GM21360 (cell line): ENCODE data around the gene APLNR.
"Not testable (repeated sequence)": the region's sequence is repeated elsewhere in the genome, so short reads cannot be mapped to it uniquely, and the experiment has no call there.

Experiments used
- ATAC-seq: cut with Tn5 transposase; IDR thresholded peaks from one replicate; pipeline ENCODE4 v1.9.1; 2021; ENCODE audit warnings: mild to moderate bottlenecking, moderate library complexity; ENCODE audit not compliant: unreplicated experiment

Gene APLNR

DNA sequence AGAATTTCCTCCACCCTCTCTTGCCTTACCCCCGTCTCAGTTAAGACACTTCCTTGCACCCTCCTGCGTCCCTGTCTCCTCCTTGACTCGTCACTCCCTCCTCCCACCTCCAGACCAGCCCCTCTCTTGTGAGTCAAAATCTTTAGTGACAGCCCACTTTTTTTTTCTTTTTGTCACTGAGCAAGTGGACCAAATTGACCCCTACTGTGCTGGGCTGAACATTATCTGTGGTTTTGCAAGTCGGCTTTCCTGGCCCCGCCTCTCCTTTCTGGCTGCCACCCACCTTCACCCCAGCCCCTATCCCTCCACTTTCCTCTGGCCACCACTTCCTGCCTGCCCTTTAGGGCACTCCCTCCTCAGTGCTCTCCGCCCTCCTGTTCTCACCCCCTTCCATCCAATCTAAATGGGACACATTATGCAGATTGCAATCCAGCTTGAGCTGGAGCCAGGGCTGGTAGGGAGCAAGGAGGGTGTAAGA is at the start of gene APLNR:
APLNR (minus strand) TSS at position 47 of the 478 bp plus-strand sequence. CDS start 246 bp downstream, outside the sequence.
- no peak for ATAC-seq

DNA sequence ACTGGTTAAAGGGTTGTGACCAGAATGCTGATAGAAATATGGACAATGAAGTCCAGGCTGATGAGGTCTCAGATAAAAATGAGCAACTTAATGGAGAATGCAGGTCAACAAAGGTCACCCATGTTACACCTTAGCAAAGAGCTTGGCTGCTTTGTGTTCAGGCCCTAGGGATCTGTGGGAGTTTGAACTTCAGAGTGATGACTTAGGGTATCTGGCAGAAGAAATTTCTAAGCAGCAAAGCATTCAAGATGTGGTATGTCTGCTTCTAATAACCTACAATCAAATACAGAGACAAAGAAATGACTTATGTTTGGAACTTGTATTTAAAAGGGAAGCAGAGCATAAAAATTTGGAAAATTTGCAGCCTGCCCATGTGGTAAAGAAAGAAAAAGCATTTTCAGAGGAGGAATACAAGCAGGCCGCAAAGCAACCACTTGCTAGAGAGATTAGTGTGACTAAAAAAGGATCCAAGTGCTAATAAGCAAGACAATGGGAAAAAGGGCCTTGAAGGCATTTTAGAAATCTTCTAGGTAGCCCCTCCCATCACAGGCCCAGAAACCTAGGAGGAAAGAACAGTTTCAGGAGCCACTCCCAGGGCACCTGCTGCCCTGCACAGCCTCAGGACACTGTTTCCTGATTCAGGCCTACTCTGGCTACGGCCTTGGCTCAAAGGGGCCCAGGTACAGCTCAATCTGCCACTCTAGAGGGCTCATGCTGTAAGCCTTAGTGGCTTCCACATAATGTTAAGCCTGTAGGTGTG is 46.4 kb upstream of the APLNR start:
- no peak for ATAC-seq

DNA sequence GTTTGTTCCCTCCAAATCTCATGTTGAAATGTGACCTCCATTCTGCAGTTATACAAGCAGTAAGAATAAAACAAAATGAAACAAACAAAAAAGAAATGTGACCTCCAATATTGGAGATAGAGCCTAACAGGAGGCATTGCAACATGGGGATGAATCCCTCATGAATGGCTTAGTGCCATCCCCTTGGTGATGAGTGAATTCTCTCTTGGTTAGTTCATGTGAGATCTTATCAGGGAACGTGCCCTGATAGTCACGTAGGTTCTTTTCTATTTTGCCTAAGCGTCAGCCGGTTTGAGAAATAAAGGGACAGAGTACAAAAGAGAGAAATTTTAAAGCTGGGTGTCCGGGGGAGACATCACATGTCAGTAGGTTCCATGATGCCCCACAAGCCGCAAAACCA is 44.5 kb upstream of the APLNR start:
- not testable (repeated sequence) for ATAC-seq

DNA sequence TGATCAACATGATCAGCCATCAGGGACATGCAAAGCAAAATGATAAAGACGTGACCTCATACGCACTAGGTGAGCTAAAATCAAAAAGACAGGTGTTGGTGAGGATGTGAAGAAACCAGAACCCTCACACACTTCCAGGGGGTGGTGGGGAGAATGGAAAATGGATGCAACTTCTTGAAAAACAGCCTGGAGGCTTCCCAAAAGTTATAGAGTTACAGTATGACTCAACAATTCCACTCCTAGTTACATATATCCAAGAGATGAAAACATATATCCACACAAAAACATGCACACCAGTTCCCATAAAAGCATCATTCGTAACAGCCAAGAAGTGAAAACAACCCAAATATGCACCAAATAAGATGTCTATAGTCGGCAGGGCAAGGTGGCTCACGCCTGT is 42.1 kb upstream of the APLNR start:
- no peak for ATAC-seq

DNA sequence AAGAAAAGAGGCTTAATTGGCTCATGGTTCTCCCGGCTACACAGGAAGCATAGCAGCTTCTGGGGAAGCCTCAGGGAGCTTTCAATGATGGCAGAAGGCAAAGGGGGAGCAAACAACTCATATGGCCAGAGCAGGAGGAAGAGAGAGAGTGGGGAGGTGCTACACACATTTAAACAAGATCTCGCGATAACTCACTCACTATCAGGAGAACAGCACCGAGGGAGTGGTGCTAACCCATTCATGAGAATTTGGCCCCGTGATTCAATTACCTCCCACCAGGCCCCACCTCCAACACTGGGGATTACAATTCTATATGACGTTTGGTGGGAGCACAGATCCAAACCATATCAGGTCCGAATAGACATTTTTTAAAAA is 41.7 kb upstream of the APLNR start:
- no peak for ATAC-seq

DNA sequence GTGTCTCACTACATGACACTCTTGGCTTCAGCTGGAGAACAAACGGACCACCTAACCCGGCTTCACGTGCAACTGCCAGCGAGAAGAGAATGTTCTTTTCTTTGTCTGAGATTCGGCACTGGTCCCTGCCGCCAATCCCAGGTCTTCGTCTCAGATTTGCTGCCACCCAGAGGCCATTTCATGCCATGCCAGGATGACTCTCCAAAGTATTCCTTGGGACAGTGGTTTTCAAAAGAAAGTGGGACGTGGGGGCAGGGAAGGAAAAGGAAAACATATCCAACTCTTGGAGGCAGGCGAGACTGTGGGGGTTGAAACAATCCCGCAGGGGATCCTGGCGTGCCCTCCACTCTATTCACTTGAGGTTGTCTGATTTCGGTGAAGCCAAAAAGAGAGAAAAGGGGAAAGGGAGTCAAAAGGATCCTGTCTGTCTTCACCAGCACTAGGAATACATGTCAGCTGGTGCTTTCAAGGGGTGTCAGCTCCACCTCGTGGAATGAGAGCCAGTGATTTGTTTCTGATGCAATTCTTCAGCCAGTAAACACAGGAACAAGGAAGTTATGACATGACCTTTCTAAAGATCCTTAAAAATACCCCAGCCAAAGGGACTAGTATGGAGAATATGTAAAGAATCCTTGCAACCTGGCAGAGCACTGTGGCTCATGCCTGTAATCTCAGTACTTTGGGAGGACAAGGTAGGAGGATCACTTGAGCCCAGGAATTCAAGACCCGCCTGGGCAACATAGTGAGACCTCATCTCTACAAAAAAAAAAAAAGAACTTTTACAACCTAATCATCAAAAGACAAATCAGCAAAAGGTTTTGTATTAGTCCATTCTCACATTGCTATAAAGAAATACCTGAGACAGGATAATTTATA is 41.0 kb upstream of the APLNR start:
- ATAC-seq = peak; percentile 71

DNA sequence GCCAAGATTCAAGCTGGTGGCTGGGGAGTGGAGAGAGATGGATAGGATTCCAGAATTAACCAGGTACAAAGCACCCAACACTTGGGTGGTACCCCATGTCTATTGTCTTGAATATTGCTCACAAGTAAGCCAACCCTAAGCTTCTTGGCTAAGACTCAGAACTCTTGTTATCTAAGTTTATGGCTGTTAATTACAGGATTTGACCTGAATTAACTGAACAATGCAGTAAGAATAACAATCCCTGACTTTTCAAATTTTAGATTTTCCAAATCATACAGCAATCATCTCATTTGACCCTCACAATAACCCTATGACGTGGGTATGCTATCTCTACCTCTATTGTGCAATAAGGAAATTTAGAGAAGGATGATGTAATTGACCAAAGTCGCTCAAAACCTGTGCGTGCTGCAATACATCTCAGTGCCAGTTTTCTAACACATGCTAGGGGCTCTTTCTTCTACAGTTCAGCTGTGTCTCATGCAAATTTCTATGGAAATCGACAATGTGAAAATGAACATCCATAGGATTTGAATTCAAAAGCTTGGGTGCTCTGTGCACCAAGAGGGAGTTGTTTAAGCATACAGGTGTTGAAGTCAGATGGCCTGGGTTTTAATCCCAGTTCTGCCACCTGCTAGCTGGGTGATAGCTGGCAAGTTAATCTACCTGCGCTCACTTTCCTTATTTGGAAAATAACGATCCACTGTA is 40.1 kb upstream of the APLNR start:
- no peak for ATAC-seq

DNA sequence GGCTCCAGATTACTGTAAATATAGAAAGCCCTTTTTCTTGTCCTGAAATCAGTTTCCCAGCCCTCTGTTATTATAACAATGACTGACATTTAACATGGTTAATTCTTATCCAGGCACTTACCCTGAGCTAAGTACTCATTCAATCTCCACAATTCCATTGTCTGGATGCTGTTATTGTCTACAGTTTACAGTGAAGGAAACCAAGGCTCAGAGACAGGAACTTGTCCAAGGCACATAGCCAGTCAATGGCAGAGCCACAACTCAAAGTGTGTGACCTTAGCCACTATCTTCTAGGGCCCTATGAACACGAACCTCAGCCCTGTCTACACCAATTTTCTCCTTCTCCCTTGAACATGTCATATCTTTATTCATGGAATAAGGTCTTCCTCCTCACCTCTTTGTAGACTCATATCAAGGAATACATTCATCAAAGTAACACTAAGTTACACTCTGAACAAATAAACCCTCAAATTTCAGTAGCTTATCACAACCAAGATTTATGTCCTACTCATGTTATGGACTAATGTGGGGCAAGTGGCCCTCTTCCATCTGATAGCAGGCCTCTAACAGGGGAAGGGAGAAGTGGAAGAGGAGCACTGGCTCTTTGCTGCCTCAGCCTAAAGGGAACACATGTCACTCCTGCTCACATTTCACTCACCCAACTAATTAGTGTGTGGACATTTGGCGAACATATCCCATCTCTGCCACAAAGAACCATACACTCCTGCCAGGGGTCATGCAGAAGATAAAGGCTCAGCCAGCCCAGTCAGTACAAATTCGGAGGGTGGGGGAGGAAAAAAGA is 39.3 kb upstream of the APLNR start:
- no peak for ATAC-seq

DNA sequence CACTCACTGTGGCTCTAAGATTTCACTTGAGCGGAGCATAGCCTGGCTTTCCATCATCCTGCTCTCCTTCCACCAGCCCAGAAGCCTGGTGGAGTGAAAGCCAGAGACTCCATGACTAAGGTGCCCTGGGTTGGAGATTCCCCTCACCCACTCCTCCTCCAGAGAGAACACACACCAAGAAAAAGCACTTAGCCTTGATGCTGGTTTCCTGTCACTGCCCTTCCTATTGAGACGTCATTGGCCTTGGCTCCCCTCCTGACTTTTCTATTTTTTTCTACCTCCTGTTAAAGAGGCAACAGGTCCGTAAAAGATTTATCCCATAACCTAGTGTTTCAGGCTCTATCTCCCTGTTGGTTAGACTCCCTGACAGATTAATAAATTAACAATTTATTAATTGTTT is 38.5 kb upstream of the APLNR start:
- no peak for ATAC-seq

DNA sequence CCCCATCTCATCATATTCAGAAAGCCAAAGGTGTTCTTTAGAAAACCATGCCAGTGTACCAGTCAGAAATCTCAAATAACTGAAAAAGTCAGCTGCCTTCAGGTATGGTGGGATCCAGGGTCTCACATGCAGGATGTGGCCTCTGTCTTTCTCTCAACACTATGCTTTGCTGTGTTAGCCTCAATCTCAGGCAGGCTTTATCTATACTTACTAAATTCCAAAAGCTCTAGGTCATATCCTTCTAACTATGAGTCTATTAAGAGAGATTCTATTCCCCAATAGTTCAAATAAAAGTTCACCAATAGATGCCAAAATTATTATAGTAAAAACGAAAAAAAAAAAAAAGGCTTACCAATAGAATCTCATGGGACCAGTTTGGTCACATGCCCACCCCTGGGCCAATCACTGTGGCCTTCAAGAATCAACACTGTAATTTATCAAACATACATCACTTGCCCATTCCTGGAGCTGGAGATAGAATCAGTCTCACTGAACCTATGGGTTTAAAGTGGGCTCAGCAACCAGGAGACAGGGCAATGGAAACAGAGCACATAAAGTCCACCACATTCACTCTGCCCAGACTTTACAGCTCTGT is 38.0 kb upstream of the APLNR start:
- ATAC-seq = no peak

DNA sequence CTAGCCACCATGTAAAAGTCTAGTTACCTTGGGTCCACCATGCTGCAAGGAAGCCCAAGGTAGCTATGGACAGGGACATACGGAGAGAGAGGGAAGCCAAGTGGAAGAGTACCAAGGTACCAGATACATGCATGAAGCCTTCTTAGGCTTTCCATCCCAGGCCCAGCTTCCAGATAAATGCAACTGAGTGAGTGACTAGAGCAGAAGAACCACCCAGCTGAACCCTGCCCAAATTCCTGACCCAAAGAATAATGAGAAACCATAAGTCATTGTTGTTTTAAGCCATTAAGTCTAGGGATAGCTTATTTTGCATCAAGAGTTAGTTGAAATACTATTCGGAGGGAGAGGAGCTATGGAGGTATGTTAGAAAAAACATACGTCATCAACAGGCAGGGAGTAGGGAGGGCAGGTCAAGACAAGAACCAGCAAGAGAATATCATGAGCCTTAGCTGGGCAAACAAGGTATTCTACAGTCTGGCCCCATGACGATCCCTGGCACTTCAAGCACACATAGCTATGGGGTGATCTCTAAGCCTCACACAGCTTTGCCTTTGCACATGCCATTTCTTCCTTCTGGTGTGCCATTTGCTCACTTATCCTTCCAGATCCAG is 36.5 kb upstream of the APLNR start:
- ATAC-seq = no peak

DNA sequence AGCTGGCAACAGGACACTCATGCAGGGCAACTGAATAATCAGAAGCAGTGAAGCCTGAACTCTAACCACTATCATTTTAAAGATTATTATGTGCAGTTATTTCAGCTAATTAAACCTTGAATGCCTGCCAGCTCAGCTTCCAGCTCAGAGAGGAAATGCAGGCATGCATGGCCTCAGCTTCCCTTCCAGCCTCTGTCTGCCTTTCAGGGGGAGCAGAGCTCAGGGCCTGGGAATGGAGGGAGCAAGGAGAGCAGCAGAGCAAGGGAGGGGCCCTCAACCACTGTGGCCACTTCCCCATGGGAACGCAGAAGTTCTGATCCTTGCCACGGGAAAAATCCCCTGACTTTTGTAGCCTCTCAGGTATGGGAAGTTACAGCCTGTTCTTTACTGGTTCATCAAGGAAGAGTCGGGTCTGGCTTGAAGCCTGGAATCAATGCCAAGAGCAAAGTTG is 32.5 kb upstream of the APLNR start:
- ATAC-seq = no peak

DNA sequence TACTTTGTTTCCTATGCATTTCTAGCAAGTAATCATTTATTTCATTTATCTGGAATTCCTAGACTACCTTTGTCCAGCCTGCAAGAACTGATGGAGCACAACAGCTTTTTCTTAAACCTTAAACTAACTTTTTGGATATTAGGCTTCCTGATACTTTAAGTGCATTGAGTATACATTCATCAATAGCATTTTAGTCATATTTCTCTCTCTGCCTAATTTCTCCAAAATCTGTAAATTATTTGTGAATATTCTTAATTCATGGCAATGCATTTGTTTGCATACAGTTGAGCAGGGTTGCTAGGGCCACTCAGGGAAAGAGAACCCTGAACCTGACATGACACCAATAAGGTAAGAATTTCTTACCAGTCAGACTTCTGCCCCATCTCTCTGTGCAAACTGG is 29.1 kb upstream of the APLNR start:
- ATAC-seq = no peak

DNA sequence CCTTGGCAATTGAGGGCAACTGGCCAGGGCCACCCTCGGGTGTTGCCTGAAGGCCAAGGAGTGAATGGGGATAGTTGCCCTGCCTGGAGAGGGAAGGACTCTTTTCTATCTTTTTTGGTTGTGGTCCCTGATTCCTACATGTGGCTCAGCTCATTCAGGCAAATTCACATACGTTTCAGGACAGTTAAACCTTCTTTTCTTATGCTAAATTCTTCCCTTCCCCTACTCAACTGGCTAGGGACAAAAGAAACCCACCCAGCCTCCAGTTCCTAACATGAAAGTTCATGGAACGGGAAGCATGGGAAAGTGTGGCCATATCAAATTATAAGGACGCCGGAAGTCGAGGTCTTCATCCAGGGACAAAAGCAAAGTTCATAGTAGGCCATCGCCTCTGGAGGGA is 26.3 kb upstream of the APLNR start:
- ATAC-seq = no peak

DNA sequence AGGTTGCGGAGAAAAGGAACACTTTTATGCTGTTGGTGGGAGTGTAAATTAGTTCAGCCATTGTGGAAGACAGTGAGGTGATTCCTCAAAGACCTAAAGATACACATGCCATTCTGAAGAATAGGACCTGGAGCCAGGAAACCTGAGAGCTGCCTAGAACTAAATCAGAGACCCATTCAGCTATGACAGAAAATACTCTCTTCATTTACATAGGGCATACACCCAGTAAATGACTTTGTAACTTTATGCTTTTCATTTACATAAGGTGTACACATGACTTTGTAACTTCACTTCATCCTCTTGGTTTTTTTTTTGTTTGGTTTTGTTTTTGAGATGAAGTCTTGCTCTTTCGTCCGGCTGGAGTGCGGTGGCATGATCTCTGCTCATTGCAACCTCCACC is 25.1 kb upstream of the APLNR start:
- ATAC-seq = no peak

DNA sequence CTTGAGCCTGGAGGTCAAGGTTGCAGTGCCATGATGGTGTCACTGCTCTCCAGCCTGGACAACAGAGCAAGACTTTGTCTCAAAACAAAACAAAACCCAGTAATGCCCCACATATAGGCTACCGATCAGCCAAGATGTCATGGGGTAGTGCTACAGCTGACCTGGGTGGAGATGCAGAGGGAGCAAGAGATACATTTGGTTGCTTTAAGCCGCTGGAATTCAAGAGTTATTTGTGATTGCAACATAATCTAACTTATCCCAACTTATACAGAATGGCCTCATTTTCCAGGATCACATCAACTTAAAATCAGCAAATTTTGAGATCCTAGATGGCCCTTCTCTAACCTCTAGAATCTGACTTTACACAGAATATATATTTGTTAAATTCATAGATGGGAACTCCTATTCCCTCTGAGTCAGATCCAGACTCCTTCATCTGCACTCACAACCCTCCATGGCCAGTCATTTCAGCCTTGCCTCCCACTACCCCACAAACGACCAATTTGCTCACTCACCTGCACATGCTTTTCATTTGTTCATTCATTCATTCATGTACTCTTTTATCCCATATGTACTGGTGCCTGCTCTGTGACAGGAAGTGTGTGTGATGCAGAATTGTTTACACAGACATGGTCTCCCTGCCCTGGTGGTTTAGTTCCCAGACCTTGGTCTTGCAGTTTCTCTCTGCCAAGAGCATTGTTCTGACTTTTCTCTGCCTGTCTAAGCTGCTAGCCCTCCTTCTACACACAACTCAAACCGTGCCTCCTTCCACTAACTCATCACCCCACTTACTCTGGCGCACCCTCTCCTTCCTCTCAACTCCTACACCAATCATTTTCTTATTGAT is 24.1 kb upstream of the APLNR start:
- ATAC-seq = peak; percentile 66

DNA sequence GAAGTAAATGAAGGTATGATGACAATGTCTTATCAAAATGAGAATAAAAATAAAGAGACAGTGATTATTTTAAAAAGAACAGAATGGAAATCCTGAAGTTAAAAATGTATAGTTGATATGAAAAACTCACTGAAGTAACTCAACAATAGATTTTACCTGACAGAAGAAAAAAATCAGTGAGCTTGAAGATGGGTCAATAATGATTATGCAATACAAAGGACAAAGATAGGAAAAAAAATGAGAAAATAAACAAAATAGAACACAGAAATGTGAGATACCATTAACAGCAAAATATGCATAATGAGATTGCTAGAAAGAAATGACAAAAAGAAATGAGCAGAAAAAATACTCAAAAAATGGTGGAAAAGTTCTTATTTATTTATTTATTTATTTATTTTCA is 19.1 kb upstream of the APLNR start:
- ATAC-seq = no peak

DNA sequence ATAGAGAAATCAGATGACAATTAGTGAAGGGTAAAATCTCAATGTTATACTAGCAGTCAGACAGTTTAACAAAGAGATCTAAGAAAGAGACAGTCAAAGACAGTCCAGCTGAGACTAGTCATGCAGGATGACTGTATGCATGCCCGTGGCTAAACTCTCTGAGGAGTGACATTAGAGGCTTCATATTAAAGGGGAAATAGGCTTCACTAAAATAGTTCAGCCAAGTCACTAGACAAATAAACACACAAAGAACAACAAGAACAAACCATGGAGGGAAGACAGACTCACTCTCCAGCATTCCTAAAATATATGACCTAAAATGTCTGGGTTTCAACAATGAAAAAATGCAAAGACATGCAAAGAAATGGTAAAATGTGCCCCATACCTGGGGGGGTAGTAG is 18.6 kb upstream of the APLNR start:
- no peak for ATAC-seq

DNA sequence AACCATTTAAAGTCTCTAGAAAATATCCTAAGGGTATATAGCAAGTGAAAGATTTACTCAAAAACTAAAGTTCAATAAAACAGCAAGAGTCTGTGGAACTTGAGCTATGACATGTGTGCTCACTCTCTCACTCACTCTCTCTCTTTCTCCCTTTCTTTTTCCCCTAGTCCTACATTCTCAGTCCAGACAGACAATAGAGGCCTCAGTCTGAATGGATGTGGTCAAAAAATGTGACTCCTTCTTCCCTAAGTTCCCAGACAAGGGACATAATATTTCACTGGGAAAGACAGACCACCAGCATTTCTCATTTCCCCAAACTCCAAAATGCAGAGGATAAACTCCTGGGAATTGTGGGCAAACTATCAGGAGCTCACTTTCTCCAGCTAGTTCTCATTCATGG is 17.6 kb upstream of the APLNR start:
- no peak for ATAC-seq
